Measurements from ENCODE around the gene RAD23B.
A peak's percentile ranks its signal among the peaks of the same experiment; 100 is the strongest.

The RAD23B gene

GRCh38 chr9:107306308-107306707 lies 23.2 kb downstream of the RAD23B start:
- no peak for TF ChIP-seq CTCF (IDR thresholded peaks at IDR 0.05; ENCODE audit: low read length, missing control alignments)
- DNase-seq (ENCODE audit: low read depth), result no peak
- no peak overlapping the region for H3K4me3 ChIP-seq (replicated peaks; ENCODE audit: low read depth, low read length)

- TF ChIP-seq CTCF (IDR thresholded peaks at IDR 0.05; ENCODE audit: low read length, missing control alignments), result no peak
- DNase-seq (ENCODE audit: low read depth), result no peak
- H3K4me3 ChIP-seq (replicated peaks; ENCODE audit: low read depth, low read length), result no peak overlapping the region
Measured at GRCh38 chr9:107307331-107307730, 24.3 kb downstream of the RAD23B start.

- no peak for DNase-seq (ENCODE audit: low read depth)
- no peak for TF ChIP-seq CTCF (IDR thresholded peaks at IDR 0.05; ENCODE audit: low read length, missing control alignments)
- H3K4me3 ChIP-seq (replicated peaks; ENCODE audit: low read depth, low read length), result no peak overlapping the region
Measured at GRCh38 chr9:107308461-107308860, 25.4 kb downstream of the RAD23B start.

- TF ChIP-seq CTCF (IDR thresholded peaks at IDR 0.05; ENCODE audit: low read length, missing control alignments), result no peak
- DNase-seq (ENCODE audit: low read depth), result no peak
- no peak overlapping the region for H3K4me3 ChIP-seq (replicated peaks; ENCODE audit: low read depth, low read length)
Measured at GRCh38 chr9:107309271-107309670, 26.2 kb downstream of the RAD23B start.

- no peak overlapping the region for H3K4me3 ChIP-seq (replicated peaks; ENCODE audit: low read depth, low read length)
- DNase-seq (ENCODE audit: low read depth), result peak; percentile 24
- no peak for TF ChIP-seq CTCF (IDR thresholded peaks at IDR 0.05; ENCODE audit: low read length, missing control alignments)
Measured at GRCh38 chr9:107312376-107313050, 29.4 kb downstream of the RAD23B start.

- TF ChIP-seq CTCF (IDR thresholded peaks at IDR 0.05; ENCODE audit: low read length, missing control alignments), result no peak
- no peak overlapping the region for H3K4me3 ChIP-seq (replicated peaks; ENCODE audit: low read depth, low read length)
- DNase-seq (ENCODE audit: low read depth), result no peak
Measured at GRCh38 chr9:107313555-107314096, 30.5 kb downstream of the RAD23B start.

- no peak for TF ChIP-seq CTCF (IDR thresholded peaks at IDR 0.05; ENCODE audit: low read length, missing control alignments)
- no peak overlapping the region for H3K4me3 ChIP-seq (replicated peaks; ENCODE audit: low read depth, low read length)
- no peak for DNase-seq (ENCODE audit: low read depth)
Measured at GRCh38 chr9:107314763-107315162, 31.7 kb downstream of the RAD23B start.
